Endothelial cell of umbilical vein (primary cell): ENCODE data around the gene FGFR3. TPM values are rescaled to one million over a fixed set of nuclear protein-coding genes. Genes with fewer than 3 reads are reported as not detected.

Experiments
- BruUV-seq: library from RNA; stranded (reverse); fragments of 400-500 nt; replicated peaks from 2 replicates; lab custom pipeline; 2021; lab: Mats Ljungman, UMichigan
- CTCF ChIA-PET: fragments of 300-600, 350-600 bp; sonication (Branson Sonifier 250); formaldehyde crosslinking; loops from one replicate; lab custom pipeline; 2021; ENCODE audit warnings: antibody characterized with exemption, inconsistent platforms; lab: Charles Lee
- POLR2A ChIA-PET: fragments of 300-600, 350-600 bp; sonication (Branson Sonifier 250); formaldehyde crosslinking; loops from one replicate; lab custom pipeline; 2021; ENCODE audit warnings: antibody characterized with exemption, inconsistent platforms; lab: Charles Lee
- DNase-seq: peaks from one replicate; pipeline ENCODE4 v3.0.0-alpha.2; 2011; ENCODE audit warnings: low read depth, low spot score
- FAIRE-seq: peaks from 2 replicates; lab custom pipeline; 2011; peaks lifted over from hg19 to GRCh38; lab: Jason Lieb, UNC
- H2AFZ ChIP-seq: 2 replicates; pipeline ENCODE4 v1.6.0; 2012; ENCODE audit warnings: low read depth, low read length, control low read depth, inconsistent platforms
- H3K27ac ChIP-seq: 2 replicates; pipeline ENCODE4 v1.5.1; 2011; ENCODE audit warnings: low read depth, mild to moderate bottlenecking, control low read depth, low read length, moderate library complexity; ENCODE audit not compliant: insufficient read depth
- H3K27me3 ChIP-seq, 2 experiments: 2 replicates each; pipeline versions ENCODE4 v1.6.0 to v1.6.1; 2011; ENCODE audit warnings: low read length in 2 of 2, mixed read lengths in 1 of 2; ENCODE audit not compliant: control insufficient read depth in 2 of 2, insufficient read depth in 2 of 2
- H3K36me3 ChIP-seq, 2 experiments: 2 replicates in 1 of 2; 3 replicates in 1 of 2; pipeline ENCODE4 v1.5.1; 2011; ENCODE audit warnings: low read length in 2 of 2, mild to moderate bottlenecking in 1 of 2, moderate library complexity in 1 of 2; ENCODE audit not compliant: control insufficient read depth in 2 of 2, insufficient read depth in 2 of 2; ENCODE audit errors: extremely low read depth in 1 of 2
- H3K4me1 ChIP-seq: 3 replicates; pipeline ENCODE4 v1.5.1; 2011; ENCODE audit warnings: mild to moderate bottlenecking, low read length; ENCODE audit not compliant: control insufficient read depth, insufficient read depth; ENCODE audit errors: extremely low read depth
- H3K4me2 ChIP-seq: 2 replicates; pipeline ENCODE4 v1.6.1; 2011; ENCODE audit warnings: low read length, control low read depth, mixed read lengths; ENCODE audit not compliant: insufficient read depth
- H3K4me3 ChIP-seq, 3 experiments: fragments of 200-600 bp in 1 of 3; sonication (generic), shearing (Covaris generic) in 1 of 3; replicated peaks in 1 of 3; 2 replicates each; pipeline ENCODE4 v1.5.1; 2011 to 2016; ENCODE audit warnings: control low read depth in 3 of 3, low read length in 3 of 3, mild to moderate bottlenecking in 2 of 3, inconsistent platforms in 1 of 3, low read depth in 1 of 3, moderate library complexity in 1 of 3; ENCODE audit not compliant: insufficient read depth in 1 of 3
- H3K79me2 ChIP-seq: 2 replicates; pipeline ENCODE4 v1.6.0; 2012; ENCODE audit warnings: low read length, inconsistent platforms; ENCODE audit not compliant: control insufficient read depth, insufficient read depth
- H3K9ac ChIP-seq: replicated peaks from 2 replicates; pipeline ENCODE3; 2011; ENCODE audit warnings: low read length, control low read depth; ENCODE audit not compliant: insufficient read depth; ENCODE audit errors: extremely low read depth
- H3K9me1 ChIP-seq: replicated peaks from 3 replicates; pipeline ENCODE4 v1.6.0; 2011; ENCODE audit warnings: mild to moderate bottlenecking, low read length; ENCODE audit not compliant: control insufficient read depth, insufficient read depth; ENCODE audit errors: extremely low read depth
- H3K9me3 ChIP-seq: replicated peaks from 2 replicates; pipeline ENCODE4 v1.5.1; 2012; ENCODE audit warnings: low read length, inconsistent platforms; ENCODE audit not compliant: control insufficient read depth, insufficient read depth
- H4K20me1 ChIP-seq: replicated peaks from 2 replicates; pipeline ENCODE3; 2011; ENCODE audit warnings: mild to moderate bottlenecking, low read length; ENCODE audit not compliant: control insufficient read depth, insufficient read depth; ENCODE audit errors: extremely low read depth
- CTCF ChIP-seq, 2 donors: IDR thresholded peaks; 1 replicate in 1 of 2; 2 replicates in 1 of 2; pipeline ENCODE4 v1.5.1; 2011; ENCODE audit warnings: low read length in 2 of 2, mild to moderate bottlenecking in 2 of 2, moderate library complexity in 2 of 2, control low read depth in 1 of 2, inconsistent platforms in 1 of 2, low read depth in 1 of 2; ENCODE audit not compliant: insufficient read depth in 1 of 2; ENCODE audit errors: extremely low read depth in 1 of 2
- EZH2 ChIP-seq: IDR thresholded peaks from 2 replicates; pipeline ENCODE4 v1.6.1; 2012; ENCODE audit warnings: borderline replicate concordance, low read depth, mild to moderate bottlenecking, moderate library complexity, low read length, inconsistent platforms; ENCODE audit not compliant: severe bottlenecking
- MAX ChIP-seq: IDR thresholded peaks from 2 replicates; pipeline ENCODE4 v1.6.1; 2011; ENCODE audit not compliant: insufficient read depth, insufficient read length
- MYC ChIP-seq: IDR thresholded peaks from one replicate; pipeline ENCODE4 v1.6.1; 2011; ENCODE audit warnings: mild to moderate bottlenecking, low read depth, low read length
- POLR2AphosphoS5 ChIP-seq: IDR thresholded peaks from 2 replicates; pipeline ENCODE4 v1.6.1; 2012; ENCODE audit warnings: low read depth, mild to moderate bottlenecking, control low read depth, low read length, moderate library complexity; ENCODE audit not compliant: insufficient read depth
- dilution Hi-C: fragments of 300-500 bp; cut with MboI; formaldehyde crosslinking; loops from one replicate; pipeline ENCODE4 v1.15.0; 2019; ENCODE audit warnings: low sequenced_read_pairs; ENCODE audit not compliant: extremely low pct_ligation_motif_present
- intact Hi-C: fragments of 100-400 bp; cut with micrococcal nuclease; formaldehyde crosslinking; loops from one replicate; pipeline ENCODE4 v1.10.0; 2022
- polyA plus RNA-seq, 4 experiments: library from polyadenylated mRNA; depleted of rRNA in 3 of 4; stranded (reverse) in 3 of 4; unstranded in 1 of 4; fragments of >200 nt; gene quantifications; 2 replicates each; pipeline versions ENCODE4 v1.2.1 to v1.2.3, GENCODE V29; 2011 to 2012; ENCODE audit warnings: missing spikeins in 1 of 4
- total RNA-seq: library from RNA; stranded (reverse); gene quantifications from 2 replicates; pipeline ENCODE4 v1.2.3, GENCODE V29; 2021

FGFR3 gene
- total and polyA plus RNA-seq, 2 donors (not counting 3 experiments of a cell fraction or from before 2014, with no cell fraction given), result 0.73 to 1.2 TPM

GRCh38 chr4:1751155-1751918 lies 41.8 kb upstream of the FGFR3 start:
- Histone ChIP-seq H4K20me1 (no peaks in the 10 kb centered on the region), H3K4me2 (no peak overlapping the region), H3K9me1 (no peaks in the 10 kb centered on the region), H2AFZ (no peak overlapping the region), H3K36me3 (no peaks in the 10 kb centered on the region), H3K9me3 (no peaks in the 10 kb centered on the region), H3K79me2 (no peaks in the 10 kb centered on the region), H3K4me3 (no peak overlapping the region), H3K27me3 (no peaks in the 10 kb centered on the region), H3K4me1 (peaks cover 9% of the 10 kb centered on the region), H3K9ac (no peak overlapping the region), H3K27ac (no peak overlapping the region)
- DNase-seq (no peak), FAIRE-seq (no peak)
- no peak for TF ChIP-seq MAX
- TF ChIP-seq POLR2AphosphoS5, result no peak
- no peak for TF ChIP-seq EZH2
- no peak for TF ChIP-seq CTCF (IDR thresholded peaks at IDR 0.05; ENCODE audit: extremely low read depth in 1 of 2, insufficient read depth in 1 of 2, low read depth in 1 of 2, low read length in 2 of 2)
- TF ChIP-seq MYC, result no peak
- ChIA-PET CTCF (interaction anchor here (1.0 to 3.2 kb wide), 5 partner anchors 14 to 148 kb away, joined by 3 to 17 read pairs (median 4); no protein-coding TSS in a partner anchor), POLR2A (no interaction called here)
- no TSS peak for BruUV-seq
- dilution Hi-C loops, result no loop called here
- intact Hi-C loops, result no loop called here
